MM.1S (cell line): ENCODE measurements around the gene EGLN1.

Experiments used
- CTCF ChIP-seq: fragments of 300-600 bp; sonication (generic); IDR thresholded peaks from 2 replicates; pipeline ENCODE4 v1.5.1; 2016; ENCODE audit warnings: antibody characterized with exemption, low read length, mixed read lengths
- EZH2 ChIP-seq: fragments of 300-600 bp; sonication (generic); optimal IDR thresholded peaks from 2 replicates; pipeline ENCODE3; 2017; ENCODE audit warnings: low read depth, mild to moderate bottlenecking, antibody characterized with exemption, low read length, mixed read lengths
- EZH2phosphoT487 ChIP-seq: fragments of 300-600 bp; sonication (generic); IDR thresholded peaks from 2 replicates; pipeline ENCODE4 v1.6.1; 2018; ENCODE audit warnings: antibody characterized with exemption, low read length

GRCh38 chr1:231364192-231364591 is 57.9 kb downstream of the EGLN1 start:
- TF ChIP-seq CTCF = no peak
- no peak for TF ChIP-seq EZH2
- TF ChIP-seq EZH2phosphoT487 = no peak
